GM12892 (cell line): ENCODE data around the gene ADM5.
"Not testable (repeated sequence)": the region's sequence is repeated elsewhere in the genome, so short reads cannot be mapped to it uniquely, and the experiment has no call there.

Experiments used
- POLR2A ChIP-seq: IDR thresholded peaks from 2 replicates; pipeline ENCODE4 v1.6.1; 2011; ENCODE audit warnings: low read depth, low read length, control low read depth
- TAF1 ChIP-seq: IDR thresholded peaks from 2 replicates; pipeline ENCODE4 v1.6.1; 2011; ENCODE audit warnings: low read depth, mild to moderate bottlenecking, control low read depth, low read length, borderline replicate concordance

DNA sequence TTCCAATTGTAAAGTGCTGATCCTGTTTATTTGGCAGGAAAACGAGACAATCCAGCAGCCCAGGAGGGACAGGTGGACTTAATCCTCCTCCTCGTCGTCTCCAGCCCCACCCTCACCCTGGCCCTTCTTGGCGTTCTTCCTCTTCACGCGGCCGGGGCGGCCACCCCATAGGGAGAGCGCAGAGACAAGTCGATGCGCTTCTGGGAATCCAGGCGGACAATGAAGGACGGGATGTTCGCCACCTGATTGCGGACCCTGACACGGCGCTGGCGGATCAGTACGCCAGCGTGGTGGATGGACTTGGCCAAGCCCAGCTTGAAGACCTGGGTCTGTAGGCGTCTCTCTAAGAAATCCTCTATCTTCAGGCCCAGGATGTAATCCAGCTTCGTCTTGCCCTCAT, 30.0 kb downstream of the ADM5 start:
- TF ChIP-seq POLR2A, TAF1: not testable (repeated sequence)
